HG03280 (cell line): ENCODE results near the gene OPN1SW.

Experiments
- ATAC-seq: cut with Tn5 transposase; IDR thresholded peaks from one replicate; pipeline ENCODE4 v1.9.1; 2021; ENCODE audit warnings: mild to moderate bottlenecking, moderate library complexity; ENCODE audit not compliant: unreplicated experiment

OPN1SW gene, protein sequence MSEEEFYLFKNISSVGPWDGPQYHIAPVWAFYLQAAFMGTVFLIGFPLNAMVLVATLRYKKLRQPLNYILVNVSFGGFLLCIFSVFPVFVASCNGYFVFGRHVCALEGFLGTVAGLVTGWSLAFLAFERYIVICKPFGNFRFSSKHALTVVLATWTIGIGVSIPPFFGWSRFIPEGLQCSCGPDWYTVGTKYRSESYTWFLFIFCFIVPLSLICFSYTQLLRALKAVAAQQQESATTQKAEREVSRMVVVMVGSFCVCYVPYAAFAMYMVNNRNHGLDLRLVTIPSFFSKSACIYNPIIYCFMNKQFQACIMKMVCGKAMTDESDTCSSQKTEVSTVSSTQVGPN

GRCh38 chr7:128775744-128776474 is at the start of gene OPN1SW:
OPN1SW (minus strand) TSS chr7:128775794; CDS start chr7:128775781, 13 bp downstream.
- ATAC-seq = no peak

- ATAC-seq = no peak
Observed at GRCh38 chr7:128821724-128822123, 46.1 kb upstream of the OPN1SW start.

DNA sequence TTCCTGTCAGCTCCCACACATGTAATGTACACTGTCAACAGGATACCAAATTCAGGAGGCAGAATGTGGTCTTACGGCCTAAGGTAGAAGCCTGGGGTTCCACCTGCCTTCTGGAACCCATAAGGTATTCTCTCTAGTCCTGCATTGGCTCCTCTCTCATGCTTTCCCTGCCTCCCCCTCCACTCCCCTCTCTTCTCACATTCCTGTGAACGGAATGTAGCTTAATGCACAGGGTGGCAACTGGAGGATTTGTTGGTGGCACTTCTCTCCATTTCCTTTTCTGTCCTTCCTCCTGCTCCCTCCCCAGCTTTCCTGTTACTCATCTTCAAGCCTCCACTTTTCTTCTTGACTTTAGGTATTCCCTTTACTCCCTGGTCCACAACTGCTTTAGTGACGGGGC is 43.1 kb upstream of the OPN1SW start:
- ATAC-seq = no peak

DNA sequence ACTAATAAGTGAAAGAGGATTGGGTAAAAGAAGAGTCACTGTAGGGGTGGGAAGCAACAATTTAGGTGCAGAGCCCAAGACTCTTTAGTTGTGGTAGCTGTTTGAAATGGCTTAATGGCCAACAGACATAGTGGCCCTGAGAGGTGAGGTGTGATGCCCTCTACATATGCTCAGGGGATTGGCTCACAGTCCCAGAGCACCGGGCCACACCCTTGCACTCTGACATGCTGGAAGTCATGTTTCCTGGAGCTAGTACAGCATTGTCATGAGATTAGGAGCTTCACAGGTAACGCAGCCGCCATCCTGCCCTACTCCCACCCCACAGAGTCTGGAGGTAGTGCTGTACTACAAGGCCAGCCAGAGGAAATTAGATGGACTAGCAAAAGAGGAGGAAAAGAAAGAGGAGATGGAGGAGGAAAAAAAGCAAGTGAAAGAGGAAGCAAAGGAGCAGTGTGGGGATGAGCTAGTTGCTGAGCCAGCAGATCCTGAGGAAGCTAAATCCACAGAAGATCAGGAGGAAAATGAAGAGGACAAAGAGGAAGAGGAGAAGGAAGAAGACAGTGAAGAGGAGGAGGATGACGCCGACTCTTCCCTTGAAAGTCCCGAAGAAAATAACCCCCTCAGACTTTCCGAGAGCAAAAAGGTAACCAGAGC is 39.8 kb upstream of the OPN1SW start:
- ATAC-seq = no peak

DNA sequence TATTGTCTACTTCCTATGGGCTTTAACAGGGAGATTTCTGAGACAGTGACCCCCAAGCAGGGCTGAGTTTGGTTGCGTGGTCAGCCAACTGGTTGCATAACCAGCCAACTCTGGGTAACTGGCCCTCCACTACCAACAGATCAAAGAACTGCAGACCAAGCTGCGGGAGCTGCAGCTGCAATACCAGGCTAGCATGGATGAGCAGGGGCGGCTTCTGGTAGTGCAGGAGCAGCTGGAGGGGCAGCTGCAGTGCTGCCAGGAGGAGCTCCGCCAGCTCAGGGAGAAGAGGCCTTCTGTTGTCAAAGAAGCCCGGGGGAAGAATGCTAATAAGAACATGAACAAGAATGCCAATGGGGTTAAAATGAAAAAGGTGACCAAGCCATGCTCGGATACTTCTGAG is 38.9 kb upstream of the OPN1SW start:
- no peak for ATAC-seq

DNA sequence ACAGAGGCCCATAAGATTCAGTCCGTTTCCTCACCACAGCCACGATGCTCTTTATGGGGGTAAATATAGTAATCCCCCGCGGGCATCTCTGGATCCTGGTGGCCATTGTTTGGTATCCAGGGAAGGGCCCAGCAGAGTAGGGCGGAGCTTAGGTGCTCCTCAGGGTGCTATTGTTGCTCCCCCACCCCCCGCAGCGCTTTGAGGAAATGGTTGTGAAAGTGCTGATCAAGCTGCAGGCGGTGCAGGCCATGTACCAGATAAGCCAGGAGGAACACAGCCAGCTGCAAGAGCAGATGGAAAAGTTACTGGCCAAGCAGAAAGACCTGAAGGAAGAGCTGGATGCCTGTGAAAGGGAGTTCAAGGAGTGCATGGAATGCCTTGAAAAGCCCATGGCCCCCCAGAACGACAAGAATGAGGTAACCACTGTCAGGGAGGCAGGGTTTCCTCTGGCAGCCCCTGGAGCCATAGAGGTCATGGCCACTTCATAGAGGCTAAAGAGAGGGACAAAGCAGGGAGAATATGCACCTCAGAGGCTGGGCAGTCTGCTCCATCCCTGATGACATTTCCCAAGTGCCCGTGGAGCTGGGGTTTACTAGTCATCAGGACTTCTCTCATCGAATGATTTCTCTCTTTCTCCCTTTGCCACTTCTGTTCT is 37.0 kb upstream of the OPN1SW start:
- no peak for ATAC-seq

DNA sequence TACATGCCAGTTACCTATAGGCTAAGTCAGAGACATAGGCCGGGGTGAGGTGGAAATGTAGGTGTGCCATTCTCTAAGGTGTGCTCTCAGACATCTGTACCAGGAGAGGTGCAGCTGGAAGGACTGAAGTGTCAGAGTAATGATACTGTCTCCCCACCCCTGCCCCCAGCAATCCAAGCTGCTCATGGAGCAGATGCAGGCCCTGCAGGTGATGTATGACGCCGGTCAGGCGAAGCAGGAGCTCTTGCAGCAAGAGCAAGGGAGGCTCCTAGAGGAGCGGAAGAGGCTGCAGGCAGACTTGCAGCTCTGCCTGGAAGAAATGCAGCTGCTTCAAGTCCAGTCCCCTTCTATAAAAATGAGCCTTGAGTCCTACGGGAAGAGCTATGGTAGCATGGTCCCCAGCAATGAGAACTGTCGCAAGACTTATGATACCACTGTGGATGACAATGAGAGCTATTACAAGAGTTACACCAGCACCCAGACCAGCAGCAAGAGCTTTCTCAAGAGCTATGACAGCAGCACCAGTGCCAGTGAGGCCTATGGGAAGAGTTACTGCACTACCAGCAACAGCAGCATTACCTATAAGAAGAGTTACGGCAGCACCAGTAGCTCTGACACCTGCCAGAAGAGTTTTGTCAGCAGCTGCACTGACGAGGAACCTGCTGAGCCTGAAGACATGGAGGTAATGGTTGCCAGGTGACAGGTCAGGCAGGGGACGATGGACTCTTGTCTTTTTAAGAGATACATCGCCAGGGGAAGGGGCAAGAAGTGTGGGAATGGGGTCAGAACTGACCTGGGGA is 36.2 kb upstream of the OPN1SW start:
- ATAC-seq = no peak

DNA sequence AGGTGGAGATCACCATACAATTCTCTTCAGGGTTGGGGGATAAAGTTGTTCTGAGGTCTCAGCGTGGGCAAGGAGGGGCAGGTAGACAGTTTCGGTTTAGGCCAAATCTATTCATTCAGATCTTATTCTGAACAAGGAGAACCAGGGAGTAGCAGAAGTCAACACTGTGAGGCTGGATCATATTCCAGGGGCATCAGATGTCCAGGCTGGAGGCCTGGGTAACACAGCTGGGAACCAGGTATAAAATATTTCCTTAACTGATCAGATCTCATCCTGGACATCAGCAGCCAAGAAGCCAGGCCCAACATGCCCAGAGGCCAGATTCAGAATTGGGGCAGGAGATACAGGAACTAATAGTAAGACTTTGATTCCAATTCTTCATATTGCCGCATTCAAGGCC is 35.4 kb upstream of the OPN1SW start:
- ATAC-seq = no peak

DNA sequence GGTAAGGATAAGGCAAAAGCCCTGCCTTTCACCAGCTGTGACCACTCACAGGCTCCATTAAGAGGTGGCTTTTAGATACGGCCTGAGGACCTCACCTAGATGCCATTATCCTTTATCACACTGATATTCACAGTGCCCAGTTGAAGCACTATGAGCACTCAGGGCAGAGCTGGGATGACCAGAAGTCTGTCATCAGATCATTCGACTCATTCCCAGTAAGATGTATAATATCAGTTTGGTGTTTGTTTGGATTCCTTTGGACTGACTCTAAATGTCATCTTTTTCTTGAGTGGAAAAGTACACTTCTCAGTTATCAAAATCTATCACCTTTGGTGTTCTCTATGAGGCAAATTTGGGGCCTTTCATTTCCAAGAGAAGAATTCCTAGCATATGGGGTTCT is 34.9 kb upstream of the OPN1SW start:
- no peak for ATAC-seq

DNA sequence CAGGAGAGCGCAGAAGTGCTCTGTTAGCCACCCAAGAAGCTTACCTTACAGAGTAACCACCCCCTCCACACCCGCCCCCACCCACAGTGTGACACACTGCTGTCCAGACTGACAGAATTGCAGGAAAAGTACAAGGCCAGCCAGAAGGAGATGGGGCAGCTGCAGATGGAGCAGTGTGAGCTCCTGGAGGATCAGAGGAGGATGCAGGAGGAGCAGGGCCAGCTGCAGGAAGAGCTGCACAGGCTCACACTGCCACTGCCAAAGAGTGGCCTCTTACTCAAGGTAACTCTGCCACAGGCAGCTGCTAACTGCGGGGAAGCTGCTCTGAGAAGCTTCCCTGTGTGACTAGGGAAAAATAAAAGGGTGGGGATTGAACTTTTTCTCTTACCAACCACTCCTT is 33.8 kb upstream of the OPN1SW start:
- ATAC-seq = no peak

DNA sequence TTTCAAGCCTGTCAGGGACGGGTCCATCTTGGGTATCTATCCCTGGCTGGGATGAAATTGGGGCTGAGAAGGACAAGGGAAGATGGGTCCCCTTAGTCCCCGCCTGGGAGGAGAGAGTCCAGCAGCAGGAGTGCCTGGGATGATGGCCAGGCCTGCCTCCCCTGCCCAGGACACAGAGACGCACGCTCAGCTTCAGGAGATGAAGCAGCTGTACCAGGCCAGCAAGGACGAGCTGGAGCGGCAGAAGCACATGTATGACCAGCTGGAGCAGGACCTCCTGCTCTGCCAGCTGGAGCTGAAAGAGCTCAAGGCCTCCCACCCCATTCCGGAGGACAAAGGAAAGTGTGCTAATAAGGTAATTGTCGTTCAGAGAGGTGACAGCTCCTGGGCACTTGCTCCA is 31.6 kb upstream of the OPN1SW start:
- ATAC-seq = no peak

GRCh38 chr7:128805225-128805624 is 29.6 kb upstream of the OPN1SW start:
- ATAC-seq = no peak

GRCh38 chr7:128804484-128804883 is 28.9 kb upstream of the OPN1SW start:
- no peak for ATAC-seq

- no peak for ATAC-seq
Observed at GRCh38 chr7:128801667-128802418, 26.2 kb upstream of the OPN1SW start.

- ATAC-seq = no peak
Observed at GRCh38 chr7:128801003-128801402, 25.4 kb upstream of the OPN1SW start.

GRCh38 chr7:128800567-128800966 is 25.0 kb upstream of the OPN1SW start:
- ATAC-seq = no peak

- no peak for ATAC-seq
Observed at GRCh38 chr7:128799451-128799850, 23.9 kb upstream of the OPN1SW start.

GRCh38 chr7:128796327-128796726 is 20.7 kb upstream of the OPN1SW start:
- ATAC-seq = no peak

DNA sequence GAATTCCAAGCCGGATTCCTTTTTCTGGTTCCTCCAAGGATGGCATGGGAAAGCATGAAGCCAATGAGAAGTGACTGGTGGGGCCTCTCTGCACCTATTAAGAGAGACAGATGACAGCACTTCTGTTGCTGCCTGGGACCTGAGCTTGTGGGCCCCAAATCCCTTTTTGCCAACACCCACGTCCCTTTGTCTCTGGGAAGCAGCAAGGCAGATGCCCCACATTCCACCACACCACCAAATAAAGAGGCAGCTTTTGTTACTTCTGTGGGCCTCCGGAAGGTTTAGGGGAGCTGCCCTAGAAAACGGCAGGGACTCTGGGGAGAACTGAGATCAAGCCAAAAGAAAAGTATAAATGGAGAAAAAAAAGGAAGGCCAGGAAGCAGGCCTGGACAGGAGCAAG is 19.5 kb upstream of the OPN1SW start:
- no peak for ATAC-seq

DNA sequence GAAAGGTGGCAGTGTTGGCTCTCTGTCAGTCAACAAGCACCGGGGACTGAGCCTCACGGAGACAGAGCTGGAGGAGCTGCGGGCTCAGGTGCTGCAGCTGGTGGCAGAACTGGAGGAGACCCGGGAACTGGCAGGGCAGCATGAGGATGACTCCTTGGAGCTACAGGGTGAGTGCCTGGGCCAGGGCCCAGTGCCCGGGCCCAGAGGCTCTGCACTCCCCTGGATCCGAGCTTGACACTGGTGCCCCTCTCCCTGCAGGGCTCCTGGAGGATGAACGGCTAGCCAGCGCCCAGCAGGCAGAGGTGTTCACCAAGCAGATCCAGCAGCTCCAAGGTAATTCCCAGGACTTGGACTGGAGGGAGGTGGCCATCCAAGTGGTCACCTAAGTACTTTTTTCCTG is 18.8 kb upstream of the OPN1SW start:
- ATAC-seq = no peak
